Measurements from ENCODE around the gene GMFB.

Gene GMFB

GRCh38 chr14:54480830-54481562, 7.8 kb downstream of the GMFB start:
- TF ChIP-seq ZNF660 (tag by site-specific recombination; IDR thresholded peaks at IDR 0.05) (no peak), ZNF600 (tag by site-specific recombination; IDR thresholded peaks at IDR 0.05) (no peak), ZNF843 (tag by site-specific recombination; IDR thresholded peaks at IDR 0.05) (no peak), ZNF391 (tag by site-specific recombination; IDR thresholded peaks at IDR 0.05; ENCODE audit: borderline replicate concordance, low read depth) (no peak), ZNF211 (tag by site-specific recombination; IDR thresholded peaks at IDR 0.05; ENCODE audit: low read depth) (no peak), GFI1B (tag by site-specific recombination; IDR thresholded peaks at IDR 0.05) (no peak), ZBTB21 (tag by site-specific recombination; IDR thresholded peaks at IDR 0.05) (no peak), GLI2 (tag by site-specific recombination; IDR thresholded peaks at IDR 0.05; ENCODE audit: borderline replicate concordance, low read depth) (no peak), ZNF792 (tag by site-specific recombination; IDR thresholded peaks at IDR 0.05) (no peak), ZNF335 (tag by site-specific recombination; conservative IDR thresholded peaks at IDR 0.05) (no peak), ZNF544 (tag by site-specific recombination; IDR thresholded peaks at IDR 0.05) (no peak), ZFP37 (tag by site-specific recombination; IDR thresholded peaks at IDR 0.05) (no peak), GLI4 (tag by site-specific recombination; IDR thresholded peaks at IDR 0.05) (no peak)
- Histone ChIP-seq H3K9me3 (ENCODE audit: control insufficient read depth, insufficient read depth, low read depth, low read length) (no peaks in the 10 kb centered on the region), H3K27ac (ENCODE audit: extremely low read depth, low read depth, low read length) (no peak overlapping the region), H3K36me3 (ENCODE audit: control insufficient read depth in 2 of 2, insufficient read depth in 1 of 2, low read length in 2 of 2) (peaks cover 39 to 61% of the 10 kb centered on the region in 2 experiments; a peak in 2 of 3 replicates), H3K4me1 (ENCODE audit: control insufficient read depth, insufficient read depth, low read length) (peaks cover 3% of the 10 kb centered on the region; the same call in 1 of the 2 replicates), H3K4me3 (ENCODE audit: low read depth, low read length) (no peak overlapping the region)
- ChIA-PET POLR2A (no interaction called here), CTCF (no interaction called here)

- Histone ChIP-seq H3K9me3 (ENCODE audit: control insufficient read depth, insufficient read depth, low read depth, low read length) (no peaks in the 10 kb centered on the region), H3K27ac (ENCODE audit: extremely low read depth, low read depth, low read length) (no peak overlapping the region), H3K36me3 (ENCODE audit: control insufficient read depth in 2 of 2, insufficient read depth in 1 of 2, low read length in 2 of 2) (peaks cover 39 to 62% of the 10 kb centered on the region in 2 experiments; a peak in 2 of 3 replicates), H3K4me3 (ENCODE audit: low read depth, low read length) (no peak overlapping the region), H3K4me1 (ENCODE audit: control insufficient read depth, insufficient read depth, low read length) (peaks cover 10% of the 10 kb centered on the region; the same call in 1 of the 2 replicates)
- CTCF ChIA-PET, result interaction anchor here (0.5 kb wide), 1 partner anchor 13 kb away, joined by 3 read pairs; no protein-coding TSS in a partner anchor
- POLR2A ChIA-PET, result no interaction called here
- TF ChIP-seq ZBTB1 (tag by site-specific recombination; IDR thresholded peaks at IDR 0.05) (no peak), KLF16 (tag by site-specific recombination; IDR thresholded peaks at IDR 0.05) (no peak), ZNF175 (tag by site-specific recombination; IDR thresholded peaks at IDR 0.05) (no peak), ZSCAN5A (tag by site-specific recombination; IDR thresholded peaks at IDR 0.05) (no peak), ZNF184 (tag by site-specific recombination; IDR thresholded peaks at IDR 0.05) (no peak), CTCF (tag by site-specific recombination; IDR thresholded peaks at IDR 0.05) (no peak), ZNF561 (tag by site-specific recombination; IDR thresholded peaks at IDR 0.05; ENCODE audit: borderline replicate concordance) (no peak), ZNF239 (tag by site-specific recombination; IDR thresholded peaks at IDR 0.05) (no peak), ZBTB6 (tag by site-specific recombination; IDR thresholded peaks at IDR 0.05) (no peak), EGR2 (tag by site-specific recombination; IDR thresholded peaks at IDR 0.05; ENCODE audit: low read depth) (no peak), ZNF549 (tag by site-specific recombination; IDR thresholded peaks at IDR 0.05) (no peak), ZNF266 (tag by site-specific recombination; IDR thresholded peaks at IDR 0.05; ENCODE audit: low read depth) (no peak), ZNF704 (tag by site-specific recombination; IDR thresholded peaks at IDR 0.05) (no peak), ZNF350 (tag by site-specific recombination; IDR thresholded peaks at IDR 0.05) (no peak), ZNF114 (tag by site-specific recombination; IDR thresholded peaks at IDR 0.05) (no peak), ZNF423 (tag by site-specific recombination; IDR thresholded peaks at IDR 0.05) (no peak)
These were observed 10.1 kb downstream of the GMFB start for GRCh38 chr14:54478636-54479215.
